ENCODE results near the gene RPL21.

DNA sequence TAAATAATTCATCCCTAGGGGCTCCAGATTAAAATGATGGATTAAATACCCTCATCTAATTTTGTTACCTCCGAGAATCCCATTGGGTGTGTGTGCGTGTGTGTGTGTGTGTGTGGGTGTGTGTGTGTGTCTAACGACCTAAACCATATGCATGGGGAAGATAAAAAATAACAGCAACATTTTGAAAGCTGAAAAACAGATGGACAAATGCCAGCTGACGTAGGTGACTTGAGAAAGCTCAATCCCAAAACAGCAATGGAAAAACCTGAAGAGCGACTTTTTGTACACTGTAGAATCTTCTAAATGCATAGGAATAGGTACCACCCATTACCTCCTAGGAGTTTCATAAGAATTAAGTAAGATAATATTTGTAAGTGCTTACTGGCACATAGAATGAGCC, 8.7 kb upstream of the RPL21 start:
- no peak for TF ChIP-seq POLR2A (IDR thresholded peaks at IDR 0.05)
- TF ChIP-seq, protein P1, sequence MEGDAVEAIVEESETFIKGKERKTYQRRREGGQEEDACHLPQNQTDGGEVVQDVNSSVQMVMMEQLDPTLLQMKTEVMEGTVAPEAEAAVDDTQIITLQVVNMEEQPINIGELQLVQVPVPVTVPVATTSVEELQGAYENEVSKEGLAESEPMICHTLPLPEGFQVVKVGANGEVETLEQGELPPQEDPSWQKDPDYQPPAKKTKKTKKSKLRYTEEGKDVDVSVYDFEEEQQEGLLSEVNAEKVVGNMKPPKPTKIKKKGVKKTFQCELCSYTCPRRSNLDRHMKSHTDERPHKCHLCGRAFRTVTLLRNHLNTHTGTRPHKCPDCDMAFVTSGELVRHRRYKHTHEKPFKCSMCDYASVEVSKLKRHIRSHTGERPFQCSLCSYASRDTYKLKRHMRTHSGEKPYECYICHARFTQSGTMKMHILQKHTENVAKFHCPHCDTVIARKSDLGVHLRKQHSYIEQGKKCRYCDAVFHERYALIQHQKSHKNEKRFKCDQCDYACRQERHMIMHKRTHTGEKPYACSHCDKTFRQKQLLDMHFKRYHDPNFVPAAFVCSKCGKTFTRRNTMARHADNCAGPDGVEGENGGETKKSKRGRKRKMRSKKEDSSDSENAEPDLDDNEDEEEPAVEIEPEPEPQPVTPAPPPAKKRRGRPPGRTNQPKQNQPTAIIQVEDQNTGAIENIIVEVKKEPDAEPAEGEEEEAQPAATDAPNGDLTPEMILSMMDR (IDR thresholded peaks at IDR 0.05), result no peak
- TF ChIP-seq EP300 (IDR thresholded peaks at IDR 0.05), result no peak
- TF ChIP-seq POLR2AphosphoS5 (IDR thresholded peaks at IDR 0.05), result no peak
